Measurements from ENCODE around the gene CAPN10.
"Not testable (repeated sequence)": the region's sequence is repeated elsewhere in the genome, so short reads cannot be mapped to it uniquely, and the experiment has no call there.

The CAPN10 gene

GRCh38 chr2:240586198-240586918, at the start of gene CAPN10:
TSS of gene CAPN10 (plus strand) at chr2:240586734. CDS start at chr2:240586912, 178 bp downstream.
- DNase-seq (ENCODE audit: low spot score) = peak; percentile 91

- no peak for DNase-seq (ENCODE audit: low spot score)
Observed at GRCh38 chr2:240538031-240538780, 48.3 kb upstream of the CAPN10 start.

GRCh38 chr2:240539101-240539500, 47.4 kb upstream of the CAPN10 start:
- not testable (repeated sequence) for DNase-seq (ENCODE audit: low spot score)

- no peak for DNase-seq (ENCODE audit: low spot score)
Observed at GRCh38 chr2:240539906-240540305, 46.6 kb upstream of the CAPN10 start.

GRCh38 chr2:240551288-240551687, 35.2 kb upstream of the CAPN10 start:
- no peak for DNase-seq (ENCODE audit: low spot score)

GRCh38 chr2:240551811-240552210, 34.7 kb upstream of the CAPN10 start:
- DNase-seq (ENCODE audit: low spot score) = no peak

GRCh38 chr2:240553956-240554480, 32.5 kb upstream of the CAPN10 start:
- DNase-seq (ENCODE audit: low spot score) = no peak

GRCh38 chr2:240554767-240555493, 31.6 kb upstream of the CAPN10 start:
- no peak for DNase-seq (ENCODE audit: low spot score)

GRCh38 chr2:240555541-240556250, 30.8 kb upstream of the CAPN10 start:
- DNase-seq (ENCODE audit: low spot score) = no peak

GRCh38 chr2:240556553-240557100, 29.9 kb upstream of the CAPN10 start:
- DNase-seq (ENCODE audit: low spot score) = no peak

GRCh38 chr2:240557101-240557751, 29.3 kb upstream of the CAPN10 start:
- no peak for DNase-seq (ENCODE audit: low spot score)

- no peak for DNase-seq (ENCODE audit: low spot score)
Observed at GRCh38 chr2:240557808-240558207, 28.7 kb upstream of the CAPN10 start, which contains the start of gene ANKMY1. TSS of gene ANKMY1 (minus strand) at chr2:240557988. CDS start at chr2:240557335, 653 bp downstream.

GRCh38 chr2:240558236-240558761, 28.2 kb upstream of the CAPN10 start:
- no peak for DNase-seq (ENCODE audit: low spot score)

GRCh38 chr2:240559286-240559685, 27.2 kb upstream of the CAPN10 start:
- DNase-seq (ENCODE audit: low spot score) = no peak

- peak; percentile 81 for DNase-seq (ENCODE audit: low spot score)
Observed at GRCh38 chr2:240560084-240560479, 26.5 kb upstream of the CAPN10 start, which contains the start of gene DUSP28. TSS of gene DUSP28 (plus strand) at chr2:240560357. CDS start at chr2:240560685, 328 bp downstream.

GRCh38 chr2:240560480-240561324, 25.8 kb upstream of the CAPN10 start:
- DNase-seq (ENCODE audit: low spot score) = peak; percentile 95

GRCh38 chr2:240561325-240561971, 25.1 kb upstream of the CAPN10 start:
- no peak for DNase-seq (ENCODE audit: low spot score)

GRCh38 chr2:240563231-240563630, 23.3 kb upstream of the CAPN10 start:
- not testable (repeated sequence) for DNase-seq (ENCODE audit: low spot score)

Measured in SW480 (cell line).